Measurements from ENCODE around the gene SLC19A2. TPM values are rescaled to one million over a fixed set of nuclear protein-coding genes. Genes with fewer than 3 reads are reported as not detected.

Gene SLC19A2
- total and polyA plus RNA-seq, 2 donors from 2014 or later, result 7.8 to 10.9 TPM

DNA sequence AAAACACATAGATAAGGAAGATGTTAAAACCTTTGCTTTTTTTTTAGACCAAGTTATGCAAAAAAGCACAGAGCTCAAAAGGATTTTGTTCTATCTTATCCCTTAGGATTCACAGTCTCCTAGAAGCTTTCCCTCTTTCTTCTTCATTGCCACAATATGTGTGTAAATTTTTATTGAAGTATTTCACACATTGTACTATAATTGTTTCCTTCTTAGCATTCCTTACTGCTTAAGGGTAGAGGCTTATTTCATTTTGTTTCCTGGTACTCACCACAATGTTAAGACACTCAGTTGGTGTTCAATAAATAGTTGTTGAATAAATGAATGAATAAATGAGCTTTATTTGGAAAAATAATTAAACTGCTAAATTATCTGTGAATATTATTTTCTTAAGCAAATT, 29.9 kb upstream of the SLC19A2 start:
- Histone ChIP-seq H3K9me3 (ENCODE audit: control insufficient read depth in 2 of 3, insufficient read depth in 1 of 3, low read length in 3 of 3) (no peaks in the 10 kb centered on the region), H3K9ac (ENCODE audit: low read length in 3 of 3) (no peak overlapping the region), H3K4me3 (ENCODE audit: low read length in 3 of 3) (no peak overlapping the region), H3K36me3 (ENCODE audit: control insufficient read depth in 2 of 3, insufficient read depth in 3 of 3, low read length in 3 of 3) (no peaks in the 10 kb centered on the region), H3K27ac (ENCODE audit: low read depth in 2 of 2, low read length in 2 of 2) (no peak overlapping the region), H3K27me3 (ENCODE audit: control insufficient read depth, insufficient read depth, low read length) (no peaks in the 10 kb centered on the region), H3K4me1 (ENCODE audit: control insufficient read depth in 2 of 3, insufficient read depth in 2 of 3, low read depth in 1 of 3, low read length in 3 of 3) (no peaks in the 10 kb centered on the region)
- intact Hi-C loops (cut with DNase I), result no loop called here
- FAIRE-seq (no peak), DNase-seq (no peak)
- TF ChIP-seq, protein P1, sequence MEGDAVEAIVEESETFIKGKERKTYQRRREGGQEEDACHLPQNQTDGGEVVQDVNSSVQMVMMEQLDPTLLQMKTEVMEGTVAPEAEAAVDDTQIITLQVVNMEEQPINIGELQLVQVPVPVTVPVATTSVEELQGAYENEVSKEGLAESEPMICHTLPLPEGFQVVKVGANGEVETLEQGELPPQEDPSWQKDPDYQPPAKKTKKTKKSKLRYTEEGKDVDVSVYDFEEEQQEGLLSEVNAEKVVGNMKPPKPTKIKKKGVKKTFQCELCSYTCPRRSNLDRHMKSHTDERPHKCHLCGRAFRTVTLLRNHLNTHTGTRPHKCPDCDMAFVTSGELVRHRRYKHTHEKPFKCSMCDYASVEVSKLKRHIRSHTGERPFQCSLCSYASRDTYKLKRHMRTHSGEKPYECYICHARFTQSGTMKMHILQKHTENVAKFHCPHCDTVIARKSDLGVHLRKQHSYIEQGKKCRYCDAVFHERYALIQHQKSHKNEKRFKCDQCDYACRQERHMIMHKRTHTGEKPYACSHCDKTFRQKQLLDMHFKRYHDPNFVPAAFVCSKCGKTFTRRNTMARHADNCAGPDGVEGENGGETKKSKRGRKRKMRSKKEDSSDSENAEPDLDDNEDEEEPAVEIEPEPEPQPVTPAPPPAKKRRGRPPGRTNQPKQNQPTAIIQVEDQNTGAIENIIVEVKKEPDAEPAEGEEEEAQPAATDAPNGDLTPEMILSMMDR (IDR thresholded peaks at IDR 0.05; ENCODE audit: borderline replicate concordance, extremely low read depth, insufficient read depth), result no peak

DNA sequence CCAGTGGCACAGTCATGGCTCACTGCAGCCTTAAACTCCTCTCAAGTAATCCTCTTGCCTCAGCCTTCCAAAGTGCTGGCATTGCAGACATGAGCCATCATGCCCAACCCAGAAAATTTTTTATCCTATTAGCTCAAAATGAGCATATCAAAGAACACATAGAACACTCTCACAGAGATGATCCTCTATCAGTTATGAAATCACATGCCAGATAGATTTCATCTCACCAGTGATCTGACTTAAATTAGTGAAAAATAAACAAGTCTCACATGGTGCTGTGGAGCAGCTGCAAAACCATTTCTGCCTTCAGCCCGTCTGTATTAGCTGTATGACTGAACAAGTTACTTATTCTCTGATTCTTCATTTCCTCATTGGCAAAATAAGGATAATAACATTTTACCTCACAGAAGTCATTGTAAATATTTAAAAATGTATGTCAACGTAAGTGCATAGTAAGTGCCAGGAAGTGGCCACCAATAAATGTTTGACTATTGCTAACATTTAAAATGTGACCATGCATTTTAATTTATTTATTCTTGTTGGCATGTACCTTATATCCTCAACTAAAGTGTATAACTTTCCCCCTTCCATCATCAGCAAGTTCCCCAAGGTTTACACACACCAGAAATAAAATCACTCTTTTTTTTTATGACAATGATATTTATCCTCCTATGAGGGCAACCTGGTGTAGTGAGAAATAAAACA, 29.0 kb upstream of the SLC19A2 start:
- Histone ChIP-seq H3K27me3 (ENCODE audit: control insufficient read depth, insufficient read depth, low read length) (no peaks in the 10 kb centered on the region), H3K27ac (ENCODE audit: low read depth in 2 of 2, low read length in 2 of 2) (no peak overlapping the region), H3K4me3 (ENCODE audit: low read length in 3 of 3) (no peak overlapping the region), H3K9me3 (ENCODE audit: control insufficient read depth in 2 of 3, insufficient read depth in 1 of 3, low read length in 3 of 3) (no peaks in the 10 kb centered on the region), H3K4me1 (ENCODE audit: control insufficient read depth in 2 of 3, insufficient read depth in 2 of 3, low read depth in 1 of 3, low read length in 3 of 3) (no peaks in the 10 kb centered on the region), H3K36me3 (ENCODE audit: control insufficient read depth in 2 of 3, insufficient read depth in 3 of 3, low read length in 3 of 3) (no peaks in the 10 kb centered on the region), H3K9ac (ENCODE audit: low read length in 3 of 3) (no peak overlapping the region)
- FAIRE-seq (no peak), DNase-seq (no peak)
- TF ChIP-seq, protein P1 (IDR thresholded peaks at IDR 0.05; ENCODE audit: borderline replicate concordance, extremely low read depth, insufficient read depth), result no peak
- intact Hi-C loops (cut with DNase I), result no loop called here

DNA sequence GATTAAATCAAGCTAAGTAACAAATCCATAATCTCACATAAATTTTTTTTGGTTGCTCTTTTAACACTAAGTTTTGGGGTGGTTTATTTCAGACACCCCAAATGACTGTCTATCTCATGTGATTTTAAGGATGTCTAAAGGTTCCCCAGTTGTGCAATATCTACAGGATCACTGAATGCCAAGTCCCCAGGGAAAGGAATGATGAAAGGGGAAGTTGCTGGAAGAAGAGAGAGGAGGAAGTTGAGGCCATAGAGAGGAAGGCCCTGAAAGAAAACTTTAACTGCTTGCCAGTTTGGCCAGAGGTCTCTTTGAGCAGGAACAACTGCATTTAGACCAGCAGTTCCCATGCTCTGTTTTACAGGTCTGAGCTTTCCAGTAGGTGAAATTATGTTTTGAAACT, 27.5 kb upstream of the SLC19A2 start:
- H3K36me3 ChIP-seq (ENCODE audit: control insufficient read depth in 2 of 3, insufficient read depth in 3 of 3, low read length in 3 of 3), result no peaks in the 10 kb centered on the region
- FAIRE-seq (no peak), DNase-seq (no peak)
- intact Hi-C loops (cut with DNase I), result no loop called here
- H3K9ac ChIP-seq (ENCODE audit: low read length in 3 of 3), result no peak overlapping the region
- H3K27ac ChIP-seq (ENCODE audit: low read depth in 2 of 2, low read length in 2 of 2), result no peak overlapping the region
- peaks cover 0 to 3% (median 3%) of the 10 kb centered on the region in 3 donors for H3K4me1 ChIP-seq (ENCODE audit: control insufficient read depth in 2 of 3, insufficient read depth in 2 of 3, low read depth in 1 of 3, low read length in 3 of 3)
- no peaks in the 10 kb centered on the region for H3K27me3 ChIP-seq (ENCODE audit: control insufficient read depth, insufficient read depth, low read length)
- H3K9me3 ChIP-seq (ENCODE audit: control insufficient read depth in 2 of 3, insufficient read depth in 1 of 3, low read length in 3 of 3), result no peaks in the 10 kb centered on the region
- TF ChIP-seq, protein P1 (IDR thresholded peaks at IDR 0.05; ENCODE audit: borderline replicate concordance, extremely low read depth, insufficient read depth), result no peak
- no peak overlapping the region for H3K4me3 ChIP-seq (ENCODE audit: low read length in 3 of 3)

Data from kidney (tissue), 14 donors.